Esophagus (tissue), 2 donors: ENCODE measurements around the gene AP2S1. TPM values are rescaled to one million over a fixed set of nuclear protein-coding genes. Genes with fewer than 3 reads are reported as not detected.
A peak's percentile ranks its signal among the peaks of the same experiment; 100 is the strongest.
"Not testable (repeated sequence)": the region's sequence is repeated elsewhere in the genome, so short reads cannot be mapped to it uniquely, and the experiment has no call there.

Experiments used
- H3K27ac ChIP-seq, 2 donors: one replicate each; pipeline ENCODE4 v1.5.1; 2013; ENCODE audit warnings: low read depth in 2 of 2, mild to moderate bottlenecking in 2 of 2, inconsistent platforms in 1 of 2, low read length in 1 of 2, moderate library complexity in 1 of 2
- H3K27me3 ChIP-seq, 2 donors: one replicate each; pipeline ENCODE4 v1.6.1; 2013; ENCODE audit warnings: low read length in 2 of 2, control low read depth in 1 of 2, mild to moderate bottlenecking in 1 of 2; ENCODE audit not compliant: insufficient read depth in 2 of 2, control insufficient read depth in 1 of 2
- H3K36me3 ChIP-seq, 2 donors: one replicate each; pipeline ENCODE4 v1.6.1; 2013; ENCODE audit warnings: low read length in 1 of 2; ENCODE audit not compliant: control insufficient read depth in 2 of 2, insufficient read depth in 2 of 2
- H3K4me1 ChIP-seq, 2 donors: one replicate each; pipeline ENCODE4 v1.6.1; 2013; ENCODE audit warnings: low read length in 1 of 2; ENCODE audit not compliant: control insufficient read depth in 2 of 2, insufficient read depth in 2 of 2
- H3K4me3 ChIP-seq, 2 donors: one replicate each; pipeline ENCODE4 v1.5.1; 2013; ENCODE audit warnings: low read length in 2 of 2, mild to moderate bottlenecking in 2 of 2, low read depth in 1 of 2, moderate library complexity in 1 of 2
- H3K9me3 ChIP-seq, 2 donors: one replicate each; pipeline ENCODE4 v1.6.1; 2013; ENCODE audit warnings: mild to moderate bottlenecking in 2 of 2, low read depth in 1 of 2, low read length in 1 of 2, moderate library complexity in 1 of 2; ENCODE audit not compliant: control insufficient read depth in 2 of 2, insufficient read depth in 1 of 2
- WGBS, 2 donors: extraction: QIAGEN DNeasy Blood & Tissue Kit; methylation state at CpG; one replicate each; pipeline ENCODE4 v1.1.7; 2013; 5-methylcytosine and 5-hydroxymethylcytosine counted together
- polyA plus RNA-seq, 2 donors: library from polyadenylated mRNA; stranded (reverse); fragments of 200-250 nt; gene quantifications; one replicate each; pipeline ENCODE4 v1.2.3, GENCODE V29; 2013
- donor health status: healthy with polysubstance abuse.
- donor health status: Bipolar disorder and iron deficiency.

AP2S1 gene
- polyA plus RNA-seq, 2 donors: 71.2 to 157 TPM

DNA sequence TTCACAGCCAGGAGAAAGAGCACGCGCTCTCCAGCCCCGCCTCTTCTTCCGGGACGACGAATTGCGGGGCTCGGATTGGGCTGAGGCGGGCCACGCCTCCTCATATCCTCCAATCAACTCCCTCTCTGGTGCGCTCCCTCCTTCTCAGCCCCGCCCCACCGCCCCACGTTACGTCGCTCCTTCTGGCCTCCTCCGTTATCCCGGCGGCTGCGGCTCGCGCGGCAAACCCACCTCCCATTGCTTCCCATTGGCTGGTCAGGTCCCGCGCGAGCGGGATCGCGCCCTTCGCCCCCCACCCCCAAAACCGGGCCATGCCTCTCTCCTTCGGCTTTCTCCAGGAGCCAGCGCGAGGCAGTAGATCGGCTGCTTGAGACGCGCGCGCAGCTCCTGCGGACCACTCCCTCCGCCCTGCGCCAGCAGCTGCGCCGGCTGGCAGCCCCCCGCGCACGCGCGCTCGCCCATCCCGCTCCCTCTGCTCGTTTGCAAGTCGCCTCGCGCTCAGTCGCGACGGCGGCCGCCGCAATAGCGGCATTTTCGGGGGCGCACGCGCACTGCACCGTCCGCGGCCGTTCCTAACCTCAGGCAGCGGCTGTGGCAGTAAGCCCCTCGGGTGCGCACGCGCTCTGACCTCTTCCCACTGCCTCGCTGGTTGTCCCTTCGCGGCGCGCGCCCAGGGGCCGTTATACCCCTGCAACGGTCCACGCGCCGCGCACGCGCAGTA is 9.6 kb upstream of the AP2S1 start:
- no peaks in the 10 kb centered on the region for H3K36me3 ChIP-seq
- no peaks in the 10 kb centered on the region for H3K9me3 ChIP-seq
- 0% methylated on average over 86 to 89 of the region's 89 CpGs for WGBS, 2 donors
- peaks cover under 1 to 19% of the 10 kb centered on the region in 2 donors for H3K4me1 ChIP-seq
- no peaks in the 10 kb centered on the region for H3K27me3 ChIP-seq
- H3K4me3 ChIP-seq: peak overlapping the region; percentile 87 to 94
- H3K27ac ChIP-seq: peak overlapping the region; percentile 97 to 98

GRCh38 chr19:46859637-46860124 is 9.0 kb upstream of the AP2S1 start:
- Histone ChIP-seq H3K4me1 (peaks cover 0 to 16% of the 10 kb centered on the region in 2 donors), H3K27me3 (no peaks in the 10 kb centered on the region), H3K9me3 (no peaks in the 10 kb centered on the region), H3K4me3 (peak overlapping the region; percentile 87 to 94), H3K27ac (peak overlapping the region; percentile 55 to 97), H3K36me3 (no peaks in the 10 kb centered on the region)
- WGBS, 2 donors: 15% methylated on average over 18 of the region's 18 CpGs

GRCh38 chr19:46856062-46857022 is 5.7 kb upstream of the AP2S1 start:
- Histone ChIP-seq H3K9me3 (no peaks in the 10 kb centered on the region), H3K27ac (peak overlapping the region; percentile 63 to 85), H3K4me3 (peak overlapping the region in 1 of 2 donors; percentile 40), H3K27me3 (no peaks in the 10 kb centered on the region), H3K4me1 (peaks cover 0 to 4% of the 10 kb centered on the region in 2 donors), H3K36me3 (no peaks in the 10 kb centered on the region)
- 7% methylated on average over 41 of the region's 41 CpGs for WGBS, 2 donors

DNA sequence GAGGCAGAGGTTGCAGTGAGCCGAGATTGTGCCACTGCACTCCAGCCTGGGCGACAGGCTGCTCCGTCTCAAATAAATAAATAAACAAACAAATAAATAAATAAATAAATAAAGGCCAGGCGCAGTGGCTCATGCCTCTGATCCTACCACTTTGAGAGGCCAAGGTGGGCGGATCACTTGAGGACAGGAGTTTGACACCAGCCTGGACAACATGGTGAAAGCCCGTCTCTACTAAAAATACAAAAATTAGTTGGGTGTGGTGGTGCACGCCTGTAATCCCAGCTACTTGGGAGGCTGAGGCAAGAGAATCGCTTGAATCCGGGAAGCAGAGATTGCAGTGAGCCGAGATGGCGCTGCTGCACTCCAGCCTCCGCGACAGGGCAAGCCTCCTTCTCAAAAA is 4.1 kb upstream of the AP2S1 start:
- H3K9me3 ChIP-seq, H3K27me3 ChIP-seq, H3K4me3 ChIP-seq, H3K36me3 ChIP-seq, H3K27ac ChIP-seq, H3K4me1 ChIP-seq: not testable (repeated sequence)
- 80 to 83% methylated on average over 13 of the region's 13 CpGs for WGBS, 2 donors

- WGBS, 2 donors: 81 to 82% methylated on average over 1 of the region's 1 CpG
- Histone ChIP-seq H3K27me3 (no peaks in the 10 kb centered on the region), H3K9me3 (no peaks in the 10 kb centered on the region), H3K27ac (no peak overlapping the region), H3K4me1 (peaks cover 0 to 4% of the 10 kb centered on the region in 2 donors), H3K4me3 (no peak overlapping the region), H3K36me3 (no peaks in the 10 kb centered on the region)
Observed at GRCh38 chr19:46852830-46853229, 2.2 kb upstream of the AP2S1 start.

DNA sequence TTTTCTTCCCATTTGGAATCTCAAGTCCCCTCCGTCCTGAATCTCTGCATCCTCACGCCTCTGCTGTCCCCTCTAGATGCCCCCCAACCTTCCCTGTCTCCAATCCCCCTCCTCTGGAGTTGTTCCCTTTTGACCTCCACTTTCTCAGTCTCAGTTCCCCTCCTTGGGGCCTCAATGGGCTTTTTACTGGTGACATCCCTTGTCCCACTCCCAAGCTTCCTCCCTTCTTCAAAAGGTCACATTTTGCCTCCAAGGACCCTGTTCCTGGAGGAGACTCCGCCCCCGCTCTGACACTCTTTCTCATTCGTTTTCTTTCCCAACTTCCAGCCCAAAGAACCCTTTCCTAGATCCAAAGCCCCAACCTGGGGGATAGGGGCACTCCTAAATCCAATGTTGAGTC is 1.0 kb downstream of the AP2S1 start:
- WGBS, 2 donors: 41 to 47% methylated on average over 5 of the region's 5 CpGs
- H3K4me1 ChIP-seq: peaks cover 0 to 4% of the 10 kb centered on the region in 2 donors
- peak overlapping the region; percentile 5 to 66 for H3K4me3 ChIP-seq

DNA sequence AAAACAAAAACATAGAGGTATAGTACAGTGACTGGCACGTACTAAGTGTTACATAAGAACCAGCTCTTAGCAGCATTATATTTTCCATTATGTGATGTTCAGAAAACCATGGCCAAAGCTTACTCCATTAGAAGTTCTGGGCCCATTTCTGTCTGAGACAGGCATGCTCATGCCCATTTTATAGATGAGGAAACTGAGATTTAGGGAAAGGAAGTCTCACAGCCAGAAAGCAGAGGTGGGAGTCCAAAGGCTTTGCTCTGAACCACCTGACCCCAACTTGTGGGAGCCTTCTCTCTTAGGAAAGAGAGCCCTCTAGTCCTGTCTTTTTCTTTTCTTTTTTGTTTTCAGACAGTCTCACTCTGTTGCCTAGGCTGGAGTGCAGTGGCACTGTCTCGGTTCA is 2.3 kb downstream of the AP2S1 start:
- H3K9me3 ChIP-seq: no peaks in the 10 kb centered on the region
- H3K27me3 ChIP-seq: no peaks in the 10 kb centered on the region
- 86 to 90% methylated on average over 2 of the region's 2 CpGs for WGBS, 2 donors
- peaks cover 0 to 9% of the 10 kb centered on the region in 2 donors for H3K36me3 ChIP-seq
- H3K27ac ChIP-seq: no peak overlapping the region
- no peak overlapping the region for H3K4me3 ChIP-seq
- peaks cover 0 to 4% of the 10 kb centered on the region in 2 donors for H3K4me1 ChIP-seq

More for the DNA sequence above, 1.0 kb downstream of the AP2S1 start:
- Histone ChIP-seq H3K27ac (peak overlapping the region; percentile 91 to 94), H3K9me3 (no peaks in the 10 kb centered on the region), H3K27me3 (no peaks in the 10 kb centered on the region), H3K36me3 (peaks cover 0 to 5% of the 10 kb centered on the region in 2 donors)

- WGBS, 2 donors: 89% methylated on average over 11 of the region's 11 CpGs
- Histone ChIP-seq H3K27me3 (no peaks in the 10 kb centered on the region), H3K4me3 (no peak overlapping the region), H3K27ac (no peak overlapping the region), H3K9me3 (no peaks in the 10 kb centered on the region), H3K4me1 (peaks cover 0 to 4% of the 10 kb centered on the region in 2 donors), H3K36me3 (peaks cover 0 to 13% of the 10 kb centered on the region in 2 donors)
Observed at GRCh38 chr19:46847528-46847927, 3.1 kb downstream of the AP2S1 start.

DNA sequence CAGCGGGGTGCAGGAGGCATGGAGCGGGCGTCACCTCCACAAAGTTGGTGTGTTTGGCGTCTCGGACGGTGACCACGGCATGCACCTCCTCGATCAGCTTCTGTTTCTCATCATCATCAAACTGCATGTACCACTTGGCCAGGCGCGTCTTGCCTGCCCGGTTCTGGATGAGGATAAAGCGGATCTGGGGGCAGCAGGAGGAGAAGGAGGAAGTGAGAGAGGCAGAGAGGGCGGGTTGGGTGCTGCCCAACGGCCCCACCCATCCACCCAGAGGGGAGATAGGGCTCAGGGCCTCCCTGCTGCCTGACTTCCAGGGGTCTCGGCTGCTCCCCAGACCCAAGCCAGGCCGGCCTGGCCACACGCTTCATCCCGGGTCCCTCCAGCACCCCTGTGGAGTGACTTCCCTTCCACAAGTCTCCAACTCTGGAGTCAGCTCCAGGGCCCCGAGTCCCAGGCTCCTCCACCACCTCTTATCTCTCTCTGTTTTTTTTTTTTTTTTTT is 4.6 kb downstream of the AP2S1 start:
- Histone ChIP-seq H3K4me1 (peaks cover 0 to 6% of the 10 kb centered on the region in 2 donors), H3K4me3 (no peak overlapping the region), H3K27me3 (no peaks in the 10 kb centered on the region), H3K27ac (no peak overlapping the region), H3K9me3 (no peaks in the 10 kb centered on the region), H3K36me3 (peaks cover 0 to 16% of the 10 kb centered on the region in 2 donors)
- WGBS, 2 donors: 81 to 83% methylated on average over 19 of the region's 19 CpGs
